ENCODE data around the gene VRK2. TPM values are rescaled to one million over a fixed set of nuclear protein-coding genes. Genes with fewer than 3 reads are reported as not detected.
A peak's percentile ranks its signal among the peaks of the same experiment; 100 is the strongest.

Gene VRK2
- polyA plus RNA-seq, 1 donor from 2014 or later = 0.45 TPM

GRCh38 chr2:58130238-58130637 lies 83.6 kb downstream of the VRK2 start:
- Histone ChIP-seq H3K36me3 (ENCODE audit: insufficient read depth, low read length) (no peaks in the 10 kb centered on the region), H3K9me2 (ENCODE audit: insufficient read depth, low read length) (no peaks in the 10 kb centered on the region), H3F3A (ENCODE audit: insufficient read depth, low read length, poor library complexity, severe bottlenecking) (no peaks in the 10 kb centered on the region), H3K4me2 (ENCODE audit: low read length) (no peak overlapping the region), H3K9ac (ENCODE audit: low read length) (no peak overlapping the region), H3K4me3 (ENCODE audit: low read length) (no peak overlapping the region), H3K9me3 (ENCODE audit: low read length) (no peaks in the 10 kb centered on the region), H2AFZ (ENCODE audit: low read depth, low read length) (no peak overlapping the region), H3K79me2 (replicated peaks; ENCODE audit: insufficient read depth, low read length) (no peaks in the 10 kb centered on the region), H3K27ac (ENCODE audit: low read length) (no peak overlapping the region), H4K20me1 (ENCODE audit: insufficient read depth) (no peaks in the 10 kb centered on the region), H3K27me3 (ENCODE audit: insufficient read depth, low read depth, low read length) (no peaks in the 10 kb centered on the region)
- TF ChIP-seq TAF1 (IDR thresholded peaks at IDR 0.05; ENCODE audit: low read depth) (no peak), POLR2AphosphoS5 (IDR thresholded peaks at IDR 0.05) (no peak), CTCF (IDR thresholded peaks at IDR 0.05; ENCODE audit: poor library complexity, severe bottlenecking) (no peak), SMC3 (conservative IDR thresholded peaks at IDR 0.05; ENCODE audit: poor library complexity) (no peak), EP300 (conservative IDR thresholded peaks at IDR 0.05; ENCODE audit: poor library complexity, severe bottlenecking) (no peak), REST (IDR thresholded peaks at IDR 0.05; ENCODE audit: borderline replicate concordance) (no peak), RAD21 (conservative IDR thresholded peaks at IDR 0.05) (no peak), MXI1 (conservative IDR thresholded peaks at IDR 0.05; ENCODE audit: poor library complexity, severe bottlenecking) (no peak), EZH2 (IDR thresholded peaks at IDR 0.05; ENCODE audit: borderline replicate concordance, insufficient read depth, low read length, poor library complexity, severe bottlenecking) (no peak)

- Histone ChIP-seq H2AFZ (ENCODE audit: low read depth, low read length) (no peak overlapping the region), H3K27ac (ENCODE audit: low read length) (no peak overlapping the region), H3F3A (ENCODE audit: insufficient read depth, low read length, poor library complexity, severe bottlenecking) (no peaks in the 10 kb centered on the region), H3K27me3 (ENCODE audit: insufficient read depth, low read depth, low read length) (no peaks in the 10 kb centered on the region), H3K9me2 (ENCODE audit: insufficient read depth, low read length) (no peaks in the 10 kb centered on the region), H3K4me2 (ENCODE audit: low read length) (no peak overlapping the region), H3K36me3 (ENCODE audit: insufficient read depth, low read length) (no peaks in the 10 kb centered on the region), H3K9me3 (ENCODE audit: low read length) (no peaks in the 10 kb centered on the region), H3K9ac (ENCODE audit: low read length) (no peak overlapping the region), H3K79me2 (replicated peaks; ENCODE audit: insufficient read depth, low read length) (no peaks in the 10 kb centered on the region), H3K4me3 (ENCODE audit: low read length) (no peak overlapping the region), H4K20me1 (ENCODE audit: insufficient read depth) (no peaks in the 10 kb centered on the region)
- TF ChIP-seq MXI1 (conservative IDR thresholded peaks at IDR 0.05; ENCODE audit: poor library complexity, severe bottlenecking) (no peak), TAF1 (IDR thresholded peaks at IDR 0.05; ENCODE audit: low read depth) (no peak), EP300 (conservative IDR thresholded peaks at IDR 0.05; ENCODE audit: poor library complexity, severe bottlenecking) (no peak), CTCF (IDR thresholded peaks at IDR 0.05; ENCODE audit: poor library complexity, severe bottlenecking) (peak; percentile 84), RAD21 (conservative IDR thresholded peaks at IDR 0.05) (peak; percentile 88), SMC3 (conservative IDR thresholded peaks at IDR 0.05; ENCODE audit: poor library complexity) (peak; percentile 85)
Measured at GRCh38 chr2:58131191-58132011, 84.8 kb downstream of the VRK2 start.
